HS-27A (cell line): ENCODE results near the gene MYO18A.
"Not testable (repeated sequence)": the region's sequence is repeated elsewhere in the genome, so short reads cannot be mapped to it uniquely, and the experiment has no call there.

ENCODE experiments used
- DNase-seq: peaks from one replicate; pipeline ENCODE4 v3.0.0-alpha.2; 2012; ENCODE audit warnings: low read depth, missing footprints

Gene MYO18A

DNA sequence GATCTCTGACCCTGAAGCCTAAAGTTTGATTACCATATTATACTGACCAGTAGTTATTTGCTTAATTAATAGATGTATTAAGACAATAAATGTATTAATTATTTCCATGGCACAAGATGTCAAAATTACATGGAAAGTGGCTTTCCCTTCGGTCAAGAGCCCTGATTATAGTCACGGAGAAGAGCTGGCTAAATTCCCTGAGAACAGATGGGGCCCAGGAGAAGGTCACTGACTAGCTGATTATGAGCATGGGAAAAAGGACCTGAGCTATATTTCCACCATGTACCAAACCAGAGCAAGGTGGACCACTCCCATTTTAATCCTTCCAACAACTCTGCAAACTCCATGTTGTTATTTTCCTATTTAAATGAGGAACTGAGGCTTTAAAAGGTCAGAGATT, 12.9 kb upstream of the MYO18A start:
- DNase-seq, result no peak

DNA sequence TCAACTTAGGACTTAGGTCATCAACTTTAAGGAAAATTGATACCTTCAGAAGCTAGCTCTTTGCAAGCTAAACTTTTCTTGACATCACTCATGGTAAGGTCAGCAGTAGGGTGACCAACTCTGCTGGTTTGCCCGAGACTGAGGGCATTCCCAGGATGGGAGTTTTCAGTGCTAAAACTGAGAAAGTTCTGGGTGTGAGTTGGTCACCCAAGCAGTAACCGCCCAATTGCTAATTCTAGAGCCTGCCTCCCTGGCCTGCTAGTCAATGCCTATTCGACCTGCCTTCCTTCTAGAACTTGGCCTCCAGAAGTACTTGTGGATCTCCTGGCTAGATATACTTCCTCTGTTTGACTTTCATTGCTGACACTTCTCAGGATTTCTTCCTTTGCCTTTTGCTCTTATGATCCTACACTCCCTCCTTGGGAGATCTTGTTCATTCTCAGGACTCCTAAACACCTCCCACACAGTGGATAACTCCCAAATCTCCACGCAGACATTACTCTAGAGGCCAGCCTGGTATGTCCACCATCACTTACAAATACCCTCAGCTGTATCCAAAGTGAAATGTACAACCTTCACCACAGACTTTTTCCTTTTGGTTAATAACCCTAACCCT, 10.5 kb upstream of the MYO18A start:
- no peak for DNase-seq

DNA sequence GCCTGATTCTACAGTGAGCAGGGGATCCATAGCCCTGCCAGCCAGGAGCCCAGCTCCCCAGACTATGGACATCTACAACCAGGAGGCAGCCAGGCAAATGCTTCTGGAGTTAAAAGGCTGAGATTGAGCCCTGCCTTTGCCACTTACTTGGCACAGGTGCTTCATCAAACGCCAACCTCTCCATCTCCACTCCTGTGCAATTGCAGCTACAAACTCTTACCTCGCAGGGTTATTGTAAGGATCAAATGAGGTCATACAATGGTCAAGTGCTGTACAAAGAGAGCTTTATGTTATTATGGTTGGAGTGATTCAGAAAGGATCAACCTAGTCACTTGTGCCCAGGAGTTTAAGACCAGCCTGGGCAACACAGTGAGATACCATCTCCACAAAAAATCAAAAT, 9.8 kb upstream of the MYO18A start:
- DNase-seq, result no peak

DNA sequence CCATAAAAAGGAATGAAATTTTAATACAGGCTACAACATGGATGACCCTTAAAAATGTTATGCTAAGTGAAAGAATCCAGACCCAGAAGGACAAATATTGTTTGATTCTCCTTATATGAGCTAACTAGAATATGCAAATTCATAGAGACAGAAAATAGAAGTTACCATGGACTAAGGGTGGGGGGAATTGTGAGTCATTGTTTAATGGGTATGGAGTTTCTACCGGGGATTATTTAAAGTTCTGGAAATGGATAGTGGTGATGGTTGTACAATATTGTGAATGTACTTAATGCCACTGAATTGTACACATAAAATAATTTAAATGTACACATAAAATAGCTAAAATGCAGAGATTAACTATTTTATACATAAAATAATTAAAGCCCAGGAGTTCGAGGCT, 9.2 kb upstream of the MYO18A start:
- no peak for DNase-seq

DNA sequence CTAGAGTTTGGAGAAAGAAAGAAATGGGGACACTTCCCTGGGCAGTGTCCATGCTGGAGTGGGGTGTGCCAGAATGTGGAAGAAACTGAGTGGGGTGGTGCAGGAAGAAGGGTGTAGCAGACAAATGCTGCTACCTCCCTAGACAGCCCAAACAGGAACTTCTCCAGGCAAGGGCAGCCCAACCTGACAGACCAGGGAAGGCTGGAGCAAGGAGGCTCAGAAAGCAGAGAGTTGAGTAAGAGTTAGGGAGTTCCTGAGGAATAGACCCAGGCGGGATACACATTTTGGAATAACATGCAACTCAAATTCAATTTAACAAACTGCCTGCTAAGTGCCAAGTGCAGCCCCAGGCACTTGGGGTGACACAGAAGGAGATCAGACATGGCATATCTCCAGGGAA, 1.0 kb upstream of the MYO18A start:
- DNase-seq, result no peak

DNA sequence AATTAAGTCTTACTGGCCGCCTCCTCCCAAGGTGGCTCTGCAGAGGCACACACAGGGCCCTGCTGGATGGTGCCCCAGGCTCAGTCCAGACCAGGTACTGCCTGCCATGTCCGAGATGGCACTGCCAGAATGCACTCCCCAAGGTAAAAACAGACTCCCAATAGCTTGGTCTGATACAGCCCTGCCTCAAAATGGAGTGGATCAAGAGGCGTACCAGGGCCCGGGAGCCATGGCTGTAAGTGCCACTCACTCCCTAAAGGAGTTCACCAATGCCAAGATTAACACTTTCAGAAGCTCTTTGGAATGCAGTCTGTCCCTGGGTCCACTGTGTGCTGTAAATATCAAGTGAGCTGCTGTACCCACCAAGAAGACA, 576 bp upstream of the MYO18A start:
- DNase-seq, result no peak

DNA sequence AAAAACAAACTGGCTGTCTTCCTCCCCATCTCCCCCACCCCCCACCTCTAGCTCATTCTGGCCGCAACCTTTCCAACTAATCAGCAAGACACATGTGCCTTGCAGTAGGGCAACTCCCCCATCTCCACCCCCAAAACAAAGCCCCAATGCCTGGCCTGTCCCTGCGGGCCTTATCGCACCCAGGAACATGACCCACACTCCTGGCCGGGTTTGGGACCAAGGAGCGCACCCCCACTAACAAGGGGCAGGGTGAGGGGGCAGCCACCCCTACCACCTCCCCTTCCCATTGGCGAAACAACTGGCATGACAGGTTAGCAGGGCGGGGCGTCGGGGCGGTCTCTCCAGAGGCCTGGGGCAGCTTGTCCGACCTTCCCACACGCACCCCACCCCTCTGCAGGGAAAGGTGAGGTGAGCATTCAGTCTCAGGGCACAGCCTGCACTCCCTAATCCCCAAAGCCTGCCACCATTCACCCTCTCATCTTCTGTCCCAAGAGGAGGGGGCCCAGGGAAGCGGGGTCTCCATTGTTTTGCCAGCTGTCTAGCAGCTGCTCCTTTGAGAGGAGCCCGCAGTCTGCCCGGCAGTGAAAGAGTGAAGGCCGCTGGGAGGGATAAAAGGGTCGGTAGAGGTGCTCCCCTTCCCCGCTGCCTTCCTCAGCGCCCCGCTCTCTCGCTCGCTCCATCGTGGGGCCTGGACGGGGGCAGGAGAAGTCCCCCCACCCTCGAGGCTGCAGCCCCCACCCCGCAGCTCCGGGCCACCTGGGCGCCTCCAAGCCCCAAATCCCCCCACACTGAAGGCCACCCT, 765 bp downstream of the MYO18A start:
- DNase-seq, result no peak

DNA sequence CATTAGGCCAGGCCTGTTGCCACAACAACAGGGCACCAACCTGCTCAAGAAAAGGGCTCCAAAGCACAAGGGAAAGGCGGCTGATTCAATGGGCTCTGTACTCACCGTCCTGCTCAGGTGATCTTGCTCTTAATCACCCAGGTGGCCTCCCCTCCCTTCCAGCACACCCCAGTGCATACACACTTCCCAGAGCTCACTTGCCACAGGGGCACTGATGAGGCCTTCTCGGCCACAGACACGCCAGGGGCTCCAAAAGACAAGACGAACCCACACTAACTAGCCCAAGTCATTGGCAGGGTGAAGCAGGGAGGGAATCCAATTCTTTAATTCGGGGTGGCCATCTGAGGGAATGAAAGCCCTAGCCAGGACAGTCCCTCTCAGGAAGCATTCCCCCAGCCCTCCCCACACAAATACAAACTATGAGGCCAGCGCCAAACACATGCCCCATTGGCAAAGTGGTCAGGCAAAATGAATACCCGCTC, 1.4 kb downstream of the MYO18A start:
- no peak for DNase-seq

DNA sequence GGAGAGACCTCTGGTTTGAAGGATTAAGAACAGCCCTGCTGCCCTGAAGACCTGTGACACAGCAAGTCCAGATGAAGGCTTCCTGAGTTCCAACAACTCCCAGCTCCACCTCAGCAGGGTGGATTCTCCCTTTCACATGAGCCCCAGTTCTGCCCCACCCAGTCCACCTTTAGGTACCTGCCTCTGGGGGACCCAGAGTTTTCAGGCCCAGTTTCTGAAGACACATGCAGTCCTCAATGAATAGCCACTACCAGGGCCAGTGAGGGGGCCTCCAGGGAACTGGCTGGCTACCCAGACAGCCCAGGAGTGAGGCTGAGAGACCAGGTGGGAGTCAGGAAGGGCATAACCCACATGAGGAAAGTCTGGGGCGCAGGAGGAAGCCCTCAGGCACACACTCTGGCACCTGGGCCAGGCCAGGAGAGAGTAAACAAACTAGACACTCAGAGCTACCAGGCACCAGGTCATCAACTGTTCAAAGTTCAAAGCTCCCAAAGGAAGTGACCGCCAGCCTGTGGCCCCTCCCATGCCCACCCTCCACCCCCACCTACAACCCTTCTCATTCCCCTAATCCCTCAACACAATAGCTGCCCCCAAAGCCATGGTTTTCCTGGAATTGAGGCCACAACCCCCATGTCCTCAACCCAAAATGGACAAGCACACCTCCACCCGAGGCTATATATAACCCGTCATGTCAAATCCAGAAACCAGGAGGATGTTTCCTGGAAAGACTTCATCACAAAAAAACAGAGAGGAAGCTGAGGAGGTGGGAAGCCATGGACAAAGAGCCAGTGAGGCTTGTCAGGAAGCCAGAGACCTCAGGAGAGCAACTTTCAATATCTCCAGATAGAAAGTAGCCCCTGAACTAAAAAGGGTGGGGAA, 2.1 kb downstream of the MYO18A start:
- no peak for DNase-seq

DNA sequence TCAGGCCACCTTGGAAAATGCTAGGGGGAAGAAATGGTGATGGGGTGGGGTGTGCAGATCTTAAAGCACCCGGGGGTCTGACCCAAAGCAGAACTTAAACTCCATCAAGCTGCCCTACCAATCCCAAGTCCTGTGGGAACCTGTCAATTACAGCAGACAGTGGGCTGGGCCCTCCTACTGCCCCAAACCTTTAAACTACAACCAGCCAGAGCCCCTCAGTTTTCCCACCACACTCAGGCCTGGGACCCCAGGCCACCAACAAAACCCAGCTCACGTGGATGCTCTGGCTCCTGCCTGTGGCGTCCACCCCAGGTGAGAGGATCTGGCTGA, 2.7 kb downstream of the MYO18A start:
- no peak for DNase-seq

DNA sequence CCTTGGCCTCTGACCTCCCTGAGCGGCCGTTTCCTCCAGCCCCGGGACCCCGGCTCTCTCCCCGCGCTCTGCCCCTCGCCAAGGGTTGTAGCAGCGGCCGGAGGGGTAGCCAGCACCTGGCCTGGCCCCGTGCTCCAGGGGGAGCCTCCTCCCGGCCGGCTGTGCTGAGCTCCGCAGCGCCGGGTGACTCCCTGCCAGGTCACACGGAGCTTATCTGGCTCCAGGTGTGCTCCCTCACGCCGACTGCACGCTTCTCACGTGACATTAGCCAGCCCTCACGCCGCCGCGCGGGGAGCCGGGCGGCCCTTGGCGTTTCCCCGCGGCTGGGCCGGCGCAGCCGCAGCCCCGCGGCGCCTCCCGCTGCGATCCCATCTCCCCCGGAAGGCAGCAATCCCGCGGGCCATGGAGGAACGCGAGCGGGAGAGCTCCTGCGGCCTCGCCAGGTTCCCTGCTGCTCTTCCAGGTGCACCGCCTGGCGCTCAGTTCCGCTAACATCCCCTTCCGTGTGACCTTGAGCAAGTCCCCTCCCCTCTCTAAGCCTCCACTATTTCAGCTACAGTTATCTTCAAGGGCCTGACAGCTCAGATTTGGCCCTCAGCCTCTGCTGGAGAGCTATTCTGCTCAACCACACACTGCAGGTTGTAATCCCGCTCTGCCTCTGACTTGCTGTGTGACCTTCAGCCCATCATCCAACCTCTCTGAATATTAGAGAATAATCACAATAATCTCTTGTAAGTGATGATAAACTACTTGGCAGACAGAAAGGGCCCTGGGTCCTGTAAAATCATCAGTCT, 3.4 kb downstream of the MYO18A start:
- no peak for DNase-seq

DNA sequence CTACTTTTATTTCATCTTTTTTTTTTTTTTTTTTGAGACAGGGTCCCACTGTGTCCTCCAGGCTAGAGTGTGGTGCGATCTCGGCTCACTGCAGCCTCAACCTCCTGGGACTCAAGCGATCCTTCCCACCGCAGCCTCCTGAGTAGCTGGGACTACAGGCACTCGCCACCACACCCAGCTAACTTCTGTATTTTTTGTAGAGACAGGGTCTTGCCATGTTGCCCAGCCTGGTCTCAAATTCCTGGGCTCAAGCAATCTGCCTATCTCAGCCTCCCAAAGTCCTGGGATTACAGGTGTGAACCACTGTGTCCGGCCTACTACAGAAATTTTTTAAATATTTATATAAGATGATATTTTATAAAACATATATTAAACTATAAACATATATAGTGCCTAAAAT, 4.8 kb downstream of the MYO18A start:
- no peak for DNase-seq

DNA sequence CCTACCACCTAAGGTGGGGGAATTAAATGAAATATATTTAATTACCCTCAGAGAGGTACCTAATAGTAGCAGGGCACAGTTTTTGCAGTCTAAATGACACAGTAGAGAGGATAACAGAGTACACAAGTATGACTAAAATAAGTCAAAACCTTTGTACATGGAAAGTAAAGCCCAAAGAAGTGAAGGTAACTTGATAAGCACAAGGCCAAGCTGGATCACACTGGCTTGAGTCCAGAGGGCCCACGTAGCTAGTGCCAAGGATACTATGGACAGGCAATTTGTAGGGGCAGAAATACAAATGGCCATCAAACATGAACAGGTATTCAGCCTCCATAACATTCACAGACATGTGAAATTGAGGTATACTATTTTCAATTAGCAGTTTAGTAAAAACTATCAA, 7.6 kb downstream of the MYO18A start:
- no peak for DNase-seq

DNA sequence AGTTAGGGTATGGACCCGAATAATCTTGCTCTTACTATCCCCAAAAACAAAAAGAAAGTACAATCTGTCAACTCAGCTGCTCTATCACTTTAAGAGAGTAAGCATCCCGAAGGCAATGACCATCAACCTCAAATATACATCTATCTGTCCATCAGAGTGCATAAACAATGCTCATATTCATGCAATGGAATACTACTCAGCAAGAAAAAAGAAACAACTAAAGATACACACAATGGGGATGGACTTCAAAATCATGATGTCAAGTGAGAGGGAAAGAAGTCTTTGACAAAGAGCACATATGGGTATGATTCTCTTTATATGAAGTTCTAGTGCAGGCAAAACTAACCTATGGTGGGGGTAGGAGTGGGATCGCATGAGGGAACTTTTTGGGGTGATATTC, 9.5 kb downstream of the MYO18A start:
- DNase-seq, result no peak

DNA sequence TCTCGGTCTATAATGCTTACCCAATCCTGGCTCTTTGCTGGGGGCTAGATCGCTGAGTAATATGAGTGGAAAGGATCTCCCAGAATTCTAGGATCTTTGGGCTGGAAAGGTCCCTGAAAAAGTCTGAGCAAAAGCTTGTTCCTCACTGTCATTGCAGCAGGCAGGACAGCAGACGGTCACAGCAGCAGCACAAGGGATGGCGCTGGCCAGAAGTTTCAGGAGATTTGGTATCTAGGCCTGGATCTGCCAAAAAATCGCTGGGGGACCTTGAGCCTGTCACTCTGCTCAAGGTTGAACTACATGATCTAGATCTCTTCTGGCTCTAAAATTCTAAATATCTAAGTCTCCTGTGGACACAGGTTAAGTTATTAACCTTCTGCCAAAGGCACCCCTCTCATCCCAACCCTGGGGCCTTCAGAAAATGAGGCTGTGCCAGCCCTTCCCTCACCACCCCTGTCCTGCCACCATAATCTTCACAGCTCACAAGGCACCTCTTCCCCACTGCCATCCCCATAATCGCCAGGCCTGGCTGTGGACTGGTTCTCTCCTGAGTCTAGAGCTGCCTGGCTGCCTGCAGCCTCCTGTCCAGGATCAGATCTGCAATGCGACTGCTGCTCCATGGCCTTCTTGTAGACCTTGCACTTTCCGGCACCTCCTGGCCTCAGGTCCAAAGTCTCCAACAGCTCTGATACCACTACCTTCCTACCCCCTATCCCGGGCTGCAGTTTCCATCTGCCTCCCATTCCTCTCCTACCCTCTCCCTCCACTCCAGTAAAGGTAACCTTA, 10.2 kb downstream of the MYO18A start:
- no peak for DNase-seq

DNA sequence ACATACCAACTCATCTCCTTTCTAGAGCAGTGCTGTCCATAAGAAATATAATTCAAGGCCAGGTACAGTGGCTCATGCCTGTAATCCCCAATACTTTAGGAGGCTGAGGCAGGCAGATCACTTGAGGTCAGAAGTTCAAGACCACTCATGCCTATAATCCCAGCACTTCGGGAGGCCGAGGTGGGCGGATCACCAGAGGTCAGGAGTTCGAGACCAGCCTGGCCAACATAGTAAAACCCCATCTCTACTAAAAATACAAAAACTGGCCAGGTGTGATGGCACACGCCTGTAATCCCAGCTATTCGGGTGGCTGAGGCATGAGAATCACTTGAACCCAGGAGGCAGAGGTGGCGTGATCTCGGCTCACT, 11.5 kb downstream of the MYO18A start:
- DNase-seq, result not testable (repeated sequence)

DNA sequence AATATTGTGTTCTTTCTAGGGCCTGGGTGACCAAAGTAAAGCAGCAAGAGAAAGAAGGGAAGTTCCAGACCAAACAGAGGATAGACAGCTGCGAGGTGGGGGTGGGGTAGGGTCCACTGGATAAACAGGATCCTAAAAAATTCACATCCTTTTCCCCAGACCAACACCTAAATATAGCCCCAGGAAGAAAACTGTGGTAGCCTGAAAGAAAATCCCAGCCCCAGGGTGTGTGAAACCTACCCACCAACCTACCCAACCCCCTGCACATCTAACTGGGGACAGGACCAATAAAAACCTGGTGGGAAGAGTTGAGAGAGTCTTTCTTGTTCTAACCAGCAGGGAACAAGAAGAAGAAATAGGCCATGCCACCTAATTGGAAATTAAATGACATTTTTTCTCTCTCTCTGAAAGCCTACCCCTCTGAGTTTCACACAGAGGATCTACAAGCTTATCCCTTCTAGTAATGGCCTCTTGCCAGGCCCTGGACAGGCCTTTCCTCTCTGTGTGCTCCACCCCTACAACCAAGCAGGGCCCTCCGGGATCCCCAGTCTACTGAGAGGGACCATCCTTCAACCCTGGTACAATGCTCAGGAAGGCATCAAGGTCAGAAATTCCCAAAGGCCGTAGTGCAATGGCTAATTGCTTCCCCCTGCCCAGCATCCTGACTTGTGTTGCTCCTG, 12.0 kb downstream of the MYO18A start:
- no peak for DNase-seq

DNA sequence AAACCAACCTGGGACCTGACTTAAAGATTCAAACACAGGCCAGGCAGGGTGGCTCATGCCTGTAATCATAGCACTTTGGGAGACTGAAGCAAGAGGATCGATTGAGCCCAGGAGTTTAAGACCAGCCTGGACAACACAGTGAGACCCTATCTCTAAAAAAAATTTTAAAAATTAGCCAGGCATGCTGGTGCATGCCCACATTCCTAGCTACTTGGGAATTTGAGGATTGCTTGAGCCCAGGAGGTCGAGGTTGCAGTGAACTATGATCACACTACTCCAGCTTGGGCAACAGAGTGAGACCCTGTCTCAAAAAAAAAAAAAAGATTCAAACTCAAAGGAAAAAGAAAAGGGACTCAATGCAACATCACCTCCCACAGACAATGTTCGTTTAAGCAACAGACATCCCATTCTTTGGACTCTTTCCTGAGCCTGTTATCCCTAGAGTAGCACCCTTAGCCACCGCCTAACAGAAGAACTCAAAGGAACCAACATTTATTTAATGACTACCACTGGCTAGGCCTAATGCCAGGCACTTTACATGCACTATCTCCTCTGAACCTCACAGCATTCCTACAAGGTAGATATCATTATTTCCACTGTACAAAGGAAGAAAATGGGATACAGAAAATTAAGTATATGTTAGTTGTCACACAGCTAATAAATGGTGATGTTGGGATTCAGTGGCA, 12.7 kb downstream of the MYO18A start:
- DNase-seq, result no peak

DNA sequence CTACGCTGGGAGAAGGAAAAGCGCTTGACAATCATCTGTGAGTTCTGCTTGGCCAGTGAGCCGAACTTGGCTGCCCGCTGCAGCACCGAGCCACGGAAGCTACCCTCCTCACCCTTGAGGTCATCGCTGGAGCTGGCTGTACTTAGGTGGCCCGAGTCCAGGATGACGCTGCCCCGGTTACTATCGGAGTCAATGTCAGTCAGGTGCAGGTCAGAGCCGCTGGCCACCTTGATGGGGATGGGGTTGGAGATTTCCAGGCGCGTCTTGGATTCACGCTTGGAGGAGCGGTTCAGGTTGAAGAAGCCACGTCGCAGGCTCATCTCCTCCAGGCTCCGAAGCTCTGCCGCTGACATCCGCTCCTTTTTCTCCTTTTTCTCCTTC, 13.7 kb downstream of the MYO18A start:
- no peak for DNase-seq

DNA sequence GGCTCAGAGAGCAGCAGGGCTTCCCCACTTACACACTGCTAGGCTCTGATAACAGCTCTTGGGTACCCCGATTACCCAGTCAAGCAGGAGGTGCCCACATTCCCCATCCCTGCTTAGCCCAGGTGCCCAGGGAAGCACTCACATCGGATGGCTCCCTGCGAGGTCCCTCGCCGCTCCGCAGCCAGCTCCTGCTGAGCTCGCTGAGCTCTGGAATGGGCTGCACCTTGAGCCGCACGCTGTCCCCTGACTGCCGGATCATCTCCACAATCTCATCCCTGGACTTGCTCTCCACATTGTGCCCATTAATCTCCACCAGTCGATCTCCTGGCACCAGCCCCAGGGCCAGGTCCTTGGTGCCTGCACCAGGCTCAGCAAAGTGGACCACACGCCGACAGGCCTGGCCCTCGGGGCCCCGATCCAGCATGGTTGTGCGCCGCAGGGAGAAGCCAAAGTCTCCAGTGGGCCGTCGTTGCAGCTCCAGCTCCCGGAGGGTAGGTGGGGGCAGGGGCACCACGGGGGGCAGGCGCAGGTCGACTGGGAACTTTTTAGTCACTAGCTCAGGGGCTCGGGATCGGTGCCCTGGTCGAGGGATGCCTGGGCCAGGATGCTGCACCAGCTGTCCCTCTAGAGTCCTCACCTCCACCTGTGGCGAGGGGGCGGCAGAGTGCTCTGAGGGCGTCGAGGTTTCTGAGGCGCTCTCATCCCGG, 14.2 kb downstream of the MYO18A start:
- DNase-seq, result no peak
